ENCODE results near the gene TMEM232. TPM values are rescaled to one million over a fixed set of nuclear protein-coding genes. Genes with fewer than 3 reads are reported as not detected.
"Not testable (repeated sequence)": the region's sequence is repeated elsewhere in the genome, so short reads cannot be mapped to it uniquely, and the experiment has no call there.

Gene TMEM232
- total and polyA plus RNA-seq, 4 experiments from 2014 or later: 0.40 to 2.2 (median 1.7) TPM; not detected in 1

DNA sequence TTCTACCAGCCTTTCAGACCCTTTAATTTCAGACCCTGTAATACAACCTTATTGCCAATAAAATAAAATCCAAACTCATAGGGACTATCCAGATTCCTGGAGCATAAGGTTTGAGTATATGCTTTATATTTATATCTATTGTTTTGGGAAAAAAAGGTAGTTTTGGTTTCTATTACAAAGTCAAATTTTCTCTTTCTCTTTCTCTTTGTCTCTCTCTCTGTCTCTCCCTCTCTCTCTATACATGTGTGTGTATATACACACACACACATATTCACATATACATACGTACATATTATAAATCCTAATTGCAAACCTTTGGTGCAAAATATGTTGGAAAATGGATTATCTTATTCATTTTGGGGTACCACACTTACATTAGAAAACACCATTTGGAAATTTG, 39.0 kb downstream of the TMEM232 start:
- H3K4me3 Mint-ChIP-seq: no peak overlapping the region
- no peak overlapping the region for H3K27ac ChIP-seq (ENCODE audit: low read depth, low read length)
- H3K36me3 ChIP-seq (ENCODE audit: insufficient read depth, low read length): no peaks in the 10 kb centered on the region
- peaks cover 0 to 8% (median 0%) of the 10 kb centered on the region in 4 donors for H3K4me1 Mint-ChIP-seq
- no peaks in the 10 kb centered on the region for H3K27me3 Mint-ChIP-seq
- H3K4me3 ChIP-seq (ENCODE audit: low read length in 2 of 2): no peak overlapping the region
- H3K4me1 ChIP-seq (ENCODE audit: insufficient read depth, low read length): no peaks in the 10 kb centered on the region
- no peaks in the 10 kb centered on the region for H3K9me3 ChIP-seq (ENCODE audit: control insufficient read depth in 1 of 2, low read length in 2 of 2)
- CTCF ChIA-PET (ENCODE audit: partially characterized antibody): no interaction called here
- H3K36me3 Mint-ChIP-seq: no peaks in the 10 kb centered on the region
- H3K27ac Mint-ChIP-seq: no peak overlapping the region
- no peak for DNase-seq
- intact Hi-C loops (cut with micrococcal nuclease): no loop called here
- H3K27me3 ChIP-seq (ENCODE audit: insufficient read depth, low read length): no peaks in the 10 kb centered on the region
- POLR2A ChIA-PET (ENCODE audit: partially characterized antibody): no interaction called here
- H3K9me3 Mint-ChIP-seq: peaks cover 0 to 3% (median 0%) of the 10 kb centered on the region in 8 donors

DNA sequence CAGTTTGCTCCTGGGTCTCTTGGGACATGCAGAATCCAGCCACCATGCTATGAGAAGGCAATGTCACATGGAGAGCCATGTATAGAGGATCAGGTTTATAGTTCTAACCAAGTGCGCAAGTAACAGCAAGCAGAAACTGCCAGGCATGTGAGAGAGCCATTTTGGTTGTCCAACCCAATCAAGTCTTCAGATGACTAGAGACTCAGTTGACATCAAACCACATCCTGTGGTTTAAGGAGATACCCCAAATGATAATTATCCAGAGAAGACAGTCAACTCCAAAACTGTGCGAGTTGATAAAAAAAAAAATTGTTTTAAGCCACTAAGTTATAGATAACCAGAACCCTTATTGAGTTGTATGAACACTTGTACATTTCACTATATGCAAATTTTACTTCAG, 40.2 kb downstream of the TMEM232 start:
- H3K9me3 Mint-ChIP-seq: peaks cover 0 to 3% (median 0%) of the 10 kb centered on the region in 8 donors
- no peak overlapping the region for H3K27ac Mint-ChIP-seq
- Histone ChIP-seq H3K36me3 (ENCODE audit: insufficient read depth, low read length) (no peaks in the 10 kb centered on the region), H3K9me3 (ENCODE audit: control insufficient read depth in 1 of 2, low read length in 2 of 2) (no peaks in the 10 kb centered on the region), H3K27ac (ENCODE audit: low read depth, low read length) (no peak overlapping the region), H3K4me1 (ENCODE audit: insufficient read depth, low read length) (no peaks in the 10 kb centered on the region), H3K4me3 (ENCODE audit: low read length in 2 of 2) (no peak overlapping the region), H3K27me3 (ENCODE audit: insufficient read depth, low read length) (no peaks in the 10 kb centered on the region)
- DNase-seq: no peak
- H3K27me3 Mint-ChIP-seq: no peaks in the 10 kb centered on the region
- CTCF ChIA-PET (ENCODE audit: partially characterized antibody): no interaction called here
- intact Hi-C loops (cut with micrococcal nuclease): no loop called here
- H3K4me3 Mint-ChIP-seq: no peak overlapping the region
- peaks cover 0 to 8% (median 0%) of the 10 kb centered on the region in 4 donors for H3K4me1 Mint-ChIP-seq
- no peaks in the 10 kb centered on the region for H3K36me3 Mint-ChIP-seq
- POLR2A ChIA-PET (ENCODE audit: partially characterized antibody): no interaction called here

DNA sequence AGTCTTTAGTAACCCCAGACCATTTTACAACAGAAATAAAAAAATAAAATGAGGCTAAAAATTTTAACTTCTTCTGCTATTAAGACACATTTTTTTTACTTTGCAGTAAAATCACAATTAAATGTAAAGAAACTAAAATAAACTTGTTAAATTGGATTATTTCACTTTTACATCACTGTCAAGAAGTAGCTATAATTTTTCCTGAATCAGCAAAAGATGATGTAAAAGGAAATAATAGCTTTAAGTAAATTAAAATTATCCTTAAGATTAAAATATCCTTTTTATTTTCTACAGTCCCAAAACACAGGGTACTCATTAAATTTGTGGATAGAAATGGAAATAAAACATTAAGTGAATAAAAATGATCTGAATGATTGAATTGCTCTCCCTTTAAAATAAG, 44.5 kb downstream of the TMEM232 start:
- Mint-ChIP-seq H3K27me3 (peaks cover 0 to 4% of the 10 kb centered on the region in 2 donors), H3K36me3 (no peaks in the 10 kb centered on the region), H3K9me3 (peaks cover 0 to 3% (median 0%) of the 10 kb centered on the region in 8 donors), H3K27ac (no peak overlapping the region), H3K4me1 (peaks cover 0 to 8% (median under 1%) of the 10 kb centered on the region in 4 donors), H3K4me3 (no peak overlapping the region)
- intact Hi-C loops (cut with micrococcal nuclease): no loop called here
- Histone ChIP-seq H3K36me3 (ENCODE audit: insufficient read depth, low read length) (no peaks in the 10 kb centered on the region), H3K4me1 (ENCODE audit: insufficient read depth, low read length) (no peaks in the 10 kb centered on the region), H3K9me3 (ENCODE audit: control insufficient read depth in 1 of 2, low read length in 2 of 2) (no peaks in the 10 kb centered on the region), H3K27me3 (ENCODE audit: insufficient read depth, low read length) (no peaks in the 10 kb centered on the region), H3K27ac (ENCODE audit: low read depth, low read length) (no peak overlapping the region), H3K4me3 (ENCODE audit: low read length in 2 of 2) (no peak overlapping the region)
- DNase-seq: no peak
- ChIA-PET POLR2A (ENCODE audit: partially characterized antibody) (no interaction called here), CTCF (ENCODE audit: partially characterized antibody) (no interaction called here)

- Mint-ChIP-seq H3K9me3 (peaks cover 0 to 2% (median 0%) of the 10 kb centered on the region in 8 donors), H3K4me3 (no peak overlapping the region), H3K27ac (no peak overlapping the region), H3K27me3 (peaks cover 0 to 4% of the 10 kb centered on the region in 2 donors), H3K36me3 (no peaks in the 10 kb centered on the region), H3K4me1 (peaks cover 0 to 6% (median under 1%) of the 10 kb centered on the region in 4 donors)
- Histone ChIP-seq H3K27me3 (ENCODE audit: insufficient read depth, low read length) (no peaks in the 10 kb centered on the region), H3K9me3 (ENCODE audit: control insufficient read depth in 1 of 2, low read length in 2 of 2) (no peaks in the 10 kb centered on the region), H3K4me3 (ENCODE audit: low read length in 2 of 2) (no peak overlapping the region), H3K27ac (ENCODE audit: low read depth, low read length) (no peak overlapping the region), H3K36me3 (ENCODE audit: insufficient read depth, low read length) (no peaks in the 10 kb centered on the region), H3K4me1 (ENCODE audit: insufficient read depth, low read length) (no peaks in the 10 kb centered on the region)
- POLR2A ChIA-PET (ENCODE audit: partially characterized antibody): no interaction called here
- intact Hi-C loops (cut with micrococcal nuclease): no loop called here
- CTCF ChIA-PET (ENCODE audit: partially characterized antibody): no interaction called here
- no peak for DNase-seq
Measured at GRCh38 chr5:110681109-110681508, 45.4 kb downstream of the TMEM232 start.

- H3K27ac ChIP-seq (ENCODE audit: low read depth, low read length); intact Hi-C loops (cut with micrococcal nuclease); POLR2A ChIA-PET (ENCODE audit: partially characterized antibody); H3K36me3 ChIP-seq (ENCODE audit: insufficient read depth, low read length); H3K36me3 Mint-ChIP-seq; H3K9me3 ChIP-seq (ENCODE audit: control insufficient read depth in 1 of 2, low read length in 2 of 2); H3K27ac Mint-ChIP-seq; H3K4me3 Mint-ChIP-seq; H3K27me3 ChIP-seq (ENCODE audit: insufficient read depth, low read length); H3K4me3 ChIP-seq (ENCODE audit: low read length in 2 of 2); H3K4me1 ChIP-seq (ENCODE audit: insufficient read depth, low read length); H3K27me3 Mint-ChIP-seq; H3K9me3 Mint-ChIP-seq; DNase-seq; H3K4me1 Mint-ChIP-seq: not testable (repeated sequence)
- CTCF ChIA-PET (ENCODE audit: partially characterized antibody): interaction anchor here (1.1 kb wide), 1 partner anchor 35 kb away, joined by 3 read pairs; no protein-coding TSS in a partner anchor
Measured at GRCh38 chr5:110676554-110676953, 49.9 kb downstream of the TMEM232 start.

DNA sequence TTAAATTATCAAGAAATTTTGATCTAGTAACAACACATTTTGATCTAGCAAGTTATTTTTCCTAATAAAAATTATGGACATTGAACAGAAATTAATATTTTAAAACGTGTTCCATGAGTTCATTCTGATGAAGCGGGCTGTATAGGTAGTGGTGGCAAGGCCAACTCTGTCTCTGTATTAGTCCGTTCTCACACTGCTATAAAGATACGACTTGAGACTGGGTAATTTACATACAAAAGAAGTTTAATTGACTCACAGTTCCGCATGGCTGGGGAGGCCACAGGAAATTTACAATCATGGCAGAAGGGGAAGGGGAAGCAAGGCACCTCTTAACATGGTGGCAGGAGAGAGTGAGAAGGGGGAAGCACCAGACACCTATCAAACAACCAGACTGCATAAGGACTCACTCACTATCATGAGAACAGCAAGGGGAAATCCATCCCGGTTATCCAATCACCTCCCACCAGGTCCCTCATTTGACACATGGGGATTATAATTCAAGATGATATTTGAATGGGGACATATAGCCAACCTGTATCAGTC, 61.2 kb downstream of the TMEM232 start:
- no peaks in the 10 kb centered on the region for H3K4me1 Mint-ChIP-seq
- ChIA-PET POLR2A (ENCODE audit: partially characterized antibody) (no interaction called here), CTCF (ENCODE audit: partially characterized antibody) (no interaction called here)
- no peaks in the 10 kb centered on the region for H3K9me3 ChIP-seq (ENCODE audit: control insufficient read depth in 1 of 2, low read length in 2 of 2)
- no peak overlapping the region for H3K27ac ChIP-seq (ENCODE audit: low read depth, low read length)
- H3K27ac Mint-ChIP-seq: no peak overlapping the region
- H3K27me3 Mint-ChIP-seq: peaks cover 0 to 2% of the 10 kb centered on the region in 2 donors
- intact Hi-C loops (cut with micrococcal nuclease): no loop called here
- H3K4me3 Mint-ChIP-seq: no peak overlapping the region
- H3K36me3 Mint-ChIP-seq: no peaks in the 10 kb centered on the region
- no peaks in the 10 kb centered on the region for H3K36me3 ChIP-seq (ENCODE audit: insufficient read depth, low read length)
- H3K4me3 ChIP-seq (ENCODE audit: low read length in 2 of 2): no peak overlapping the region
- no peaks in the 10 kb centered on the region for H3K4me1 ChIP-seq (ENCODE audit: insufficient read depth, low read length)
- DNase-seq: no peak
- peaks cover 0 to 2% (median 0%) of the 10 kb centered on the region in 8 donors for H3K9me3 Mint-ChIP-seq
- H3K27me3 ChIP-seq (ENCODE audit: insufficient read depth, low read length): no peaks in the 10 kb centered on the region

DNA sequence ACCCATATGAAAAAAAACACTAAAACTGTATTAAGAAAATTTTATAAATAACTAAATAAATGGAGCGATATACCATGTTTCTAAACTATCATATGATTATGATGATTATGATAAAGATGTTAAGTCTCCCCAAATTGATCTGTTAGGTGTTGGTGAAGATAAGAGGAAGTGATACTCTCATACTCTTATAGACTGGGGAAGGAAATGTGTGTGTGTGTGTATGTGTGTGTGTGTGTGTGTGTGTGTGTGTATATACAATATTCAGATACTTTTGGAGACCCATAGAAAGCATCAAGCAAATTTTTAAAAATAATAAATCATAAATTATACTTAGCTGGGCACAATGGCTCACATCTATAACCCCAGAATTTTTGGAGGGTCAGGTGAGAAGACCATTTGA, 62.9 kb downstream of the TMEM232 start:
- Histone ChIP-seq H3K36me3 (ENCODE audit: insufficient read depth, low read length) (no peaks in the 10 kb centered on the region), H3K4me3 (ENCODE audit: low read length in 2 of 2) (no peak overlapping the region), H3K27ac (ENCODE audit: low read depth, low read length) (no peak overlapping the region), H3K4me1 (ENCODE audit: insufficient read depth, low read length) (no peaks in the 10 kb centered on the region), H3K27me3 (ENCODE audit: insufficient read depth, low read length) (no peaks in the 10 kb centered on the region), H3K9me3 (ENCODE audit: control insufficient read depth in 1 of 2, low read length in 2 of 2) (no peaks in the 10 kb centered on the region)
- no peaks in the 10 kb centered on the region for H3K9me3 Mint-ChIP-seq
- DNase-seq: no peak
- H3K27me3 Mint-ChIP-seq: peaks cover 0 to 2% of the 10 kb centered on the region in 2 donors
- ChIA-PET POLR2A (ENCODE audit: partially characterized antibody) (no interaction called here), CTCF (ENCODE audit: partially characterized antibody) (no interaction called here)
- H3K4me1 Mint-ChIP-seq: no peaks in the 10 kb centered on the region
- intact Hi-C loops (cut with micrococcal nuclease): no loop called here
- H3K27ac Mint-ChIP-seq: no peak overlapping the region
- H3K36me3 Mint-ChIP-seq: no peaks in the 10 kb centered on the region
- H3K4me3 Mint-ChIP-seq: no peak overlapping the region

DNA sequence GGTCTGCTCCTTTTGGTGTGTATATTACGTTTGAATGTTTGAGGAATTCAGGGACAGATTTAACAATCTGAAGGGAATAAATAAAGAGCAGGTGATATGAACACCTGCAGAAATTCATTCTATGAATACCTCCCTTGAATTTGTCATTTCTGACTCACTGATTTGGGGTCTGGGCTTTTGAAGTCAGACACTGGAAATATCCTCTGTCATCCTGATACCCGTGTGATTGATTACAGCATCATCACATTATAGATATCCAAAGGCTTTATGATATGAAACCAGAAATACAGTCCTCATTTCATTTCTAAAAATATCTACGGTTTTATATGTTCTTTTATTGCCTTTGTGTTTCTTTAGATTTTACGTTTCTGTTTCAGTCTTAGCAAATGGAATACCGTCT, 68.5 kb downstream of the TMEM232 start:
- Mint-ChIP-seq H3K9me3 (peaks cover 0 to 5% (median 3%) of the 10 kb centered on the region in 8 donors), H3K4me1 (peaks cover 0 to 3% (median under 1%) of the 10 kb centered on the region in 4 donors), H3K36me3 (no peaks in the 10 kb centered on the region), H3K27ac (no peak overlapping the region), H3K4me3 (no peak overlapping the region), H3K27me3 (no peaks in the 10 kb centered on the region)
- H3K27ac ChIP-seq (ENCODE audit: low read depth, low read length): no peak overlapping the region
- intact Hi-C loops (cut with micrococcal nuclease): no loop called here
- H3K27me3 ChIP-seq (ENCODE audit: insufficient read depth, low read length): no peaks in the 10 kb centered on the region
- no peaks in the 10 kb centered on the region for H3K36me3 ChIP-seq (ENCODE audit: insufficient read depth, low read length)
- H3K4me1 ChIP-seq (ENCODE audit: insufficient read depth, low read length): no peaks in the 10 kb centered on the region
- H3K9me3 ChIP-seq (ENCODE audit: control insufficient read depth in 1 of 2, low read length in 2 of 2): no peaks in the 10 kb centered on the region
- H3K4me3 ChIP-seq (ENCODE audit: low read length in 2 of 2): no peak overlapping the region
- no peak for DNase-seq
- ChIA-PET CTCF (ENCODE audit: partially characterized antibody) (no interaction called here), POLR2A (ENCODE audit: partially characterized antibody) (no interaction called here)

All from CD4-positive, alpha-beta memory T cell (primary cell).